Stimulated activated naive B cell treated with anti-CD40 and anti-IgM and Interleukin-4, amounts not matched to agents 10 μg/mL and 1 μg/mL and 100 μg/mL, for 72 hours (primary cell): ENCODE data around the gene IYD.
"Not testable (repeated sequence)": the region's sequence is repeated elsewhere in the genome, so short reads cannot be mapped to it uniquely, and the experiment has no call there.

Source experiments
- ATAC-seq, 2 donors: fragments of 150-1000 bp; cut with Tn5 transposase; replicated peaks; 2 replicates each; pipeline ENCODE4 v1.10.0; 2021; ENCODE audit warnings: moderate library complexity in 1 of 2
- DNase-seq: peaks from one replicate; pipeline ENCODE4 v3.0.0; 2021
- H3K27ac Mint-ChIP-seq: one replicate; pipeline ENCODE4 v1.8.0; 2022; ENCODE audit warnings: mild to moderate bottlenecking, mixed read lengths
- H3K27me3 Mint-ChIP-seq, 2 donors: one replicate each; pipeline ENCODE4 v1.8.0; 2022; ENCODE audit warnings: mixed read lengths in 2 of 2
- H3K36me3 Mint-ChIP-seq, 2 donors: one replicate each; pipeline ENCODE4 v1.8.0; 2022; ENCODE audit warnings: mixed read lengths in 2 of 2, mild to moderate bottlenecking in 1 of 2
- H3K4me1 Mint-ChIP-seq, 2 donors: one replicate each; pipeline ENCODE4 v1.8.0; 2022; ENCODE audit warnings: mixed read lengths in 2 of 2, mild to moderate bottlenecking in 1 of 2
- H3K4me3 Mint-ChIP-seq, 2 donors: one replicate each; pipeline ENCODE4 v1.8.0; 2022; ENCODE audit warnings: mild to moderate bottlenecking in 2 of 2, mixed read lengths in 2 of 2, moderate library complexity in 1 of 2
- H3K9me3 Mint-ChIP-seq, 2 donors: one replicate each; pipeline ENCODE4 v1.8.0; 2022; ENCODE audit warnings: mixed read lengths in 2 of 2, mild to moderate bottlenecking in 1 of 2

Gene IYD

GRCh38 chr6:150366118-150366778 lies 2.6 kb upstream of the IYD start:
- DNase-seq (no peak), ATAC-seq (no peak)
- H3K4me1 Mint-ChIP-seq = no peaks in the 10 kb centered on the region
- peaks cover 0 to 2% of the 10 kb centered on the region in 2 donors for H3K36me3 Mint-ChIP-seq
- no peak overlapping the region for H3K27ac Mint-ChIP-seq
- H3K9me3 Mint-ChIP-seq = no peaks in the 10 kb centered on the region
- H3K27me3 Mint-ChIP-seq = peaks cover 6 to 12% of the 10 kb centered on the region in 2 donors
- H3K4me3 Mint-ChIP-seq = no peak overlapping the region

- ATAC-seq = no peak
- H3K9me3 Mint-ChIP-seq = peaks cover 1 to 6% of the 10 kb centered on the region in 2 donors
Measured at GRCh38 chr6:150369408-150369807, 596 bp downstream of the IYD start.

GRCh38 chr6:150370112-150370511 lies 1.3 kb downstream of the IYD start:
- Mint-ChIP-seq H3K27me3 (peaks cover 16 to 19% of the 10 kb centered on the region in 2 donors), H3K4me1 (no peaks in the 10 kb centered on the region), H3K36me3 (peaks cover 0 to 2% of the 10 kb centered on the region in 2 donors), H3K4me3 (no peak overlapping the region), H3K9me3 (peaks cover 1 to 6% of the 10 kb centered on the region in 2 donors), H3K27ac (no peak overlapping the region)
- ATAC-seq (no peak), DNase-seq (no peak)

More at GRCh38 chr6:150369408-150369807, 596 bp downstream of the IYD start:
- no peak overlapping the region for H3K27ac Mint-ChIP-seq
- H3K4me1 Mint-ChIP-seq = no peaks in the 10 kb centered on the region
- H3K36me3 Mint-ChIP-seq = peaks cover 0 to 2% of the 10 kb centered on the region in 2 donors
- peaks cover 16% of the 10 kb centered on the region in 2 donors for H3K27me3 Mint-ChIP-seq
- DNase-seq = no peak
- no peak overlapping the region for H3K4me3 Mint-ChIP-seq

- Mint-ChIP-seq H3K4me3 (no peak overlapping the region), H3K9me3 (peaks cover 1 to 6% of the 10 kb centered on the region in 2 donors), H3K27me3 (peaks cover 14 to 16% of the 10 kb centered on the region in 2 donors), H3K4me1 (no peaks in the 10 kb centered on the region), H3K27ac (no peak overlapping the region), H3K36me3 (peaks cover 0 to 2% of the 10 kb centered on the region in 2 donors)
- ATAC-seq = no peak
- no peak for DNase-seq
Measured at GRCh38 chr6:150371356-150371755, 2.5 kb downstream of the IYD start.

GRCh38 chr6:150372051-150372450 lies 3.2 kb downstream of the IYD start:
- DNase-seq (no peak), ATAC-seq (no peak)
- peaks cover 1 to 6% of the 10 kb centered on the region in 2 donors for H3K9me3 Mint-ChIP-seq
- H3K27ac Mint-ChIP-seq = no peak overlapping the region
- H3K36me3 Mint-ChIP-seq = peaks cover 0 to 2% of the 10 kb centered on the region in 2 donors
- H3K4me3 Mint-ChIP-seq = no peak overlapping the region
- no peaks in the 10 kb centered on the region for H3K4me1 Mint-ChIP-seq
- peaks cover 16 to 21% of the 10 kb centered on the region in 2 donors for H3K27me3 Mint-ChIP-seq

- DNase-seq (no peak), ATAC-seq (no peak)
- H3K27me3 Mint-ChIP-seq = peaks cover 16 to 22% of the 10 kb centered on the region in 2 donors
Measured at GRCh38 chr6:150373260-150373701, 4.5 kb downstream of the IYD start.

GRCh38 chr6:150374346-150374745 lies 5.5 kb downstream of the IYD start:
- not testable (repeated sequence) for H3K4me1 Mint-ChIP-seq, H3K27ac Mint-ChIP-seq, DNase-seq, H3K4me3 Mint-ChIP-seq, H3K9me3 Mint-ChIP-seq, H3K36me3 Mint-ChIP-seq
- H3K27me3 Mint-ChIP-seq = peaks cover 22 to 30% of the 10 kb centered on the region in 2 donors
- ATAC-seq = peak; percentile 48 to 53

More at GRCh38 chr6:150373260-150373701, 4.5 kb downstream of the IYD start:
- H3K36me3 Mint-ChIP-seq = no peaks in the 10 kb centered on the region
- H3K4me1 Mint-ChIP-seq = no peaks in the 10 kb centered on the region
- peaks cover 1 to 6% of the 10 kb centered on the region in 2 donors for H3K9me3 Mint-ChIP-seq
- H3K27ac Mint-ChIP-seq = no peak overlapping the region
- no peak overlapping the region for H3K4me3 Mint-ChIP-seq

GRCh38 chr6:150377211-150377781 lies 8.5 kb downstream of the IYD start:
- no peak for DNase-seq
- no peak overlapping the region for H3K4me3 Mint-ChIP-seq
- no peaks in the 10 kb centered on the region for H3K4me1 Mint-ChIP-seq
- H3K9me3 Mint-ChIP-seq = peaks cover 1 to 6% of the 10 kb centered on the region in 2 donors
- no peak overlapping the region for H3K27ac Mint-ChIP-seq
- H3K36me3 Mint-ChIP-seq = no peaks in the 10 kb centered on the region
- no peak for ATAC-seq
- H3K27me3 Mint-ChIP-seq = peaks cover 39 to 43% of the 10 kb centered on the region in 2 donors

- no peaks in the 10 kb centered on the region for H3K36me3 Mint-ChIP-seq
- H3K27ac Mint-ChIP-seq = no peak overlapping the region
- H3K27me3 Mint-ChIP-seq = peaks cover 35 to 38% of the 10 kb centered on the region in 2 donors
- no peaks in the 10 kb centered on the region for H3K4me1 Mint-ChIP-seq
- no peak for DNase-seq
- no peak overlapping the region for H3K4me3 Mint-ChIP-seq
- H3K9me3 Mint-ChIP-seq = no peaks in the 10 kb centered on the region
- ATAC-seq = no peak
Measured at GRCh38 chr6:150380256-150380655, 11.4 kb downstream of the IYD start.

- no peaks in the 10 kb centered on the region for H3K4me1 Mint-ChIP-seq
- ATAC-seq (no peak), DNase-seq (no peak)
- no peak overlapping the region for H3K4me3 Mint-ChIP-seq
- H3K9me3 Mint-ChIP-seq = no peaks in the 10 kb centered on the region
- no peaks in the 10 kb centered on the region for H3K36me3 Mint-ChIP-seq
- H3K27ac Mint-ChIP-seq = no peak overlapping the region
- peaks cover 27 to 30% of the 10 kb centered on the region in 2 donors for H3K27me3 Mint-ChIP-seq
Measured at GRCh38 chr6:150382171-150382570, 13.4 kb downstream of the IYD start.

- H3K36me3 Mint-ChIP-seq = no peaks in the 10 kb centered on the region
- DNase-seq = no peak
- no peak overlapping the region for H3K27ac Mint-ChIP-seq
- no peak for ATAC-seq
- no peak overlapping the region for H3K4me3 Mint-ChIP-seq
- peaks cover 1 to 5% of the 10 kb centered on the region in 2 donors for H3K4me1 Mint-ChIP-seq
- H3K9me3 Mint-ChIP-seq = no peaks in the 10 kb centered on the region
- H3K27me3 Mint-ChIP-seq = peaks cover 39 to 40% of the 10 kb centered on the region in 2 donors
Measured at GRCh38 chr6:150391414-150391813, 22.6 kb downstream of the IYD start.

GRCh38 chr6:150391890-150392289 lies 23.1 kb downstream of the IYD start:
- peak overlapping the region; percentile 42 for H3K27ac Mint-ChIP-seq
- ATAC-seq (no peak), DNase-seq (no peak)
- peaks cover 39 to 40% of the 10 kb centered on the region in 2 donors for H3K27me3 Mint-ChIP-seq
- H3K9me3 Mint-ChIP-seq = no peaks in the 10 kb centered on the region
- no peak overlapping the region for H3K4me3 Mint-ChIP-seq
- H3K36me3 Mint-ChIP-seq = no peaks in the 10 kb centered on the region
- peaks cover 1 to 5% of the 10 kb centered on the region in 2 donors for H3K4me1 Mint-ChIP-seq

- Mint-ChIP-seq H3K4me1 (peaks cover 1 to 5% of the 10 kb centered on the region in 2 donors), H3K36me3 (no peaks in the 10 kb centered on the region), H3K27me3 (peaks cover 34 to 36% of the 10 kb centered on the region in 2 donors), H3K9me3 (no peaks in the 10 kb centered on the region), H3K4me3 (no peak overlapping the region), H3K27ac (no peak overlapping the region)
- DNase-seq (no peak), ATAC-seq (no peak)
Measured at GRCh38 chr6:150392452-150393220, 23.8 kb downstream of the IYD start.

GRCh38 chr6:150394053-150394898 lies 25.5 kb downstream of the IYD start:
- no peak overlapping the region for H3K4me3 Mint-ChIP-seq
- DNase-seq (no peak), ATAC-seq (no peak)
- no peaks in the 10 kb centered on the region for H3K36me3 Mint-ChIP-seq
- no peak overlapping the region for H3K27ac Mint-ChIP-seq
- no peaks in the 10 kb centered on the region for H3K9me3 Mint-ChIP-seq
- peaks cover 1 to 5% of the 10 kb centered on the region in 2 donors for H3K4me1 Mint-ChIP-seq
- peaks cover 21 to 27% of the 10 kb centered on the region in 2 donors for H3K27me3 Mint-ChIP-seq
